Measurements from ENCODE around the gene BNC2. TPM values are rescaled to one million over a fixed set of nuclear protein-coding genes. Genes with fewer than 3 reads are reported as not detected.
"Not testable (repeated sequence)": the region's sequence is repeated elsewhere in the genome, so short reads cannot be mapped to it uniquely, and the experiment has no call there.

Gene BNC2
- total RNA-seq, 1 donor from 2014 or later = 25.8 TPM

DNA sequence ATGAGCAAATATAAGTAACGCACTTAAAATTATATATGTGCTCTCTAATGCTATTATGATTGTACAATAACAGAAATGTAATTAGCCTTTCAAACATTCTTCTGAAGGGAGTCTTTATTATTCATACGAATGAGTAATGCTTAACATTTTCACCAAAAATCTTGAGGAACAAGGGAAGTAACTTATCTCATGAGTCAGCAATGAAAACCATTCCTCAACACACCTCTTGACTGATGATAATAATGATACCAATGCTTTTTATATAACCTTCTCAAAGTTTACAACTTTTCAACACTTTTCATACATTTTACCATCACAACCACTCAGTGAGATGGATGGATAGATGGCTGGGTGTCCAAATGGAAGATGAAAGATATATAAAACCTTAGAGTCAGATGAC, 369.3 kb downstream of the BNC2 start:
- DNase-seq = no peak

DNA sequence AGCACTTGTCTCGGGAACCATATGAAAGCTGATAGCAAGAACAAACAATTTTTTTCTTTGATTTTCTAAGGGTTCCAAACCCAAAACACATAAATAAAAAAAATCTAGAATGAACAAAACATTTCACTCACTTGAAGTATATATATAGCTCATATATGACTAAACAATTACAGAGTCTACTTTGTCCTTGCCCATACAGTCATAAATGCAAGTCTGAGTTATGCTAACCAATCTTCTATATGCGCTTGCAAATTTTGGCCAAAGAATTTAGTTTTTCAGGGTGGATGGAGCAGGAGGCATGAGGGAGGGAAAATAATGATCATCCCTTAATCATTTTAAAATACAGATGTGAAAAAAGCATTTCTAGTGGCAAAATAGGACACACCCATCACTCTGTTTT, 370.1 kb downstream of the BNC2 start:
- no peak for DNase-seq

DNA sequence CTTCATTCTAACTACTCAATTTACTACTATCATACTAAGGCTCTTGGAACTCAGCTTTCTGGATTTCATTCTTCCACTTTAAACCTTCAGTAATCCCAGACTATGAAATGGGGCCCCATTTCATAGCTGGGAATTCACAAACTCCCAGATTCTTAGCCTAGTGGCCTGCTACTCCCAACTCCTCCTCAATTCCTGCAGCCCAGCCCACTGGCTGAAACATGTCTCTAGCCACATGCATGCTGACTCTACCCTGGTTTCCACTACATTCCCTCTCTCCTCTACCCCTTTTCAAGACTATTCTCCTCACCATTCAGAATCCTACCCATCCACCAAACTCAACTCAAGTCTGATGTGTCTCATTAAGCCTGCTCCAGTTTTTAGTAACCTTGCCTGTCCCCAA, 370.6 kb downstream of the BNC2 start:
- no peak for DNase-seq

DNA sequence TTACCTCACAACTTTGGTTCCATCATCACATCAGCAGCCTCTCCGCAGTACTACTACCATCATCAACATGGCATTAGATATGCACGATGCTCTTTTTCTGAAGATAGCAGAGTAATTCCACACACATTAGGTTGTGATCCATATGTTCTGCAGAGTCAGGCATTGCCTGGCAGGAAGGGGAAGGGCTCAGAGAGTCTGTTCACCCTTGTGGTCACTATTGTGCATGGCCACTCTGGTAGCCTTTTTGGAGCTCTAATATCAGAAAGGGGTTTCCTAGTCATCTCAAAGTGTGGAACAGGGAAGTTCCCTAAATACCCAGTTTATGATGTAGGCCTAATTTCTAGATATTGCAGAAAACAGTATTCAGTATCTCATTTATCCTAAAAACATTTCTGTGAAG, 373.6 kb downstream of the BNC2 start:
- no peak for DNase-seq

DNA sequence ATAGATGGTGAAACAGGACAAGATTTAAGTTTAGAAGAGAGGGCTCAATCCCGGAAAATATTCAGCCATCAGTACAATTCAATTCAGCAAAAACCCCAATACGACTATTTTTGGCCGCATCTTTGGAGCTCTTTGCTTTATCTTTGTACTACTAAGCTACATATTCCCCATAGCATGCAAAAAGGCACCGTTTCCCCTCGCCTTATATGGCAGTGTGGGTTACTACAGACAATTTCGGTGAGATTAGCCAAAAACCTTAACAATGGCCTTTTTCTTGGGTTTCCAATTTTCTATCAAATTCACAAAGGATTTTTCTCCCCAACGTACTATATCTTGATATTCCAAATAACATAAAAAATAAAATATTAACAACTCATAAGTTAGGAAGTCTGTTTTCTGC, 382.6 kb downstream of the BNC2 start:
- no peak for DNase-seq

DNA sequence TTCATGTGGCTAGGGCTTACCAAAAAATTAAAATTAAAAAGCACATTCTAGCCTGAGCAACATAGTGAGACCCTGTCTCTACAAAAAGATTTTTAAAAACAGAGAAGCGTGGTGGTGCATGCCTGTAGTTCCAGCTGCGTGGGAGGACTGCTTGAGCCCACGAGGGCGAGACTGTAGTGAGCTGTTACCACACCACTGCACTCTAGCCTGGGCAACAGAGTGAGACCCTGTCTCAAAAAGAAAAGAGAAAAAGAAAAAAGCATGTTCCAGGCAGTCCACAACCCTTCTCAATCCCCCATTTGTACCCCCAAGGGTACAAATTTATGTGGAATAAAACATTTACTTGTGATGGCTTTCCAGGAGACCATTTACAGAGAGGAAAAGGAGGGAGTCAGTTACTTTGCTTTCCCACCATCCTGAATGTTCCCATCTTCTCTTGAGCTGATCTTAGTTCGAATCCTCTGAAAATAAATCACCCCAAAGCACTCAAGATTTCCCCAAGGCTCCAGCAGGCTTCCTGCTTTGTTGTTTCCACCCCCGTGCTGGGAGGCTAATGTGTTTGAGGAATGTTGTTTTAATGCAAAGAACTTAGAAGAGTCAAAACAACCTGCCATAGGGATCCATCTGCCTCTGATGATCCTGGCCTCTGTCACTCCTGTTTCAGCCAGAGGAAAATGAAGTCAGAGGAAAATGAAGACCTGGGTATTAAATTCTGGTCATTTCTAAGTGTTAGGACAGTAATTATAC, 384.7 kb downstream of the BNC2 start:
- no peak for DNase-seq

DNA sequence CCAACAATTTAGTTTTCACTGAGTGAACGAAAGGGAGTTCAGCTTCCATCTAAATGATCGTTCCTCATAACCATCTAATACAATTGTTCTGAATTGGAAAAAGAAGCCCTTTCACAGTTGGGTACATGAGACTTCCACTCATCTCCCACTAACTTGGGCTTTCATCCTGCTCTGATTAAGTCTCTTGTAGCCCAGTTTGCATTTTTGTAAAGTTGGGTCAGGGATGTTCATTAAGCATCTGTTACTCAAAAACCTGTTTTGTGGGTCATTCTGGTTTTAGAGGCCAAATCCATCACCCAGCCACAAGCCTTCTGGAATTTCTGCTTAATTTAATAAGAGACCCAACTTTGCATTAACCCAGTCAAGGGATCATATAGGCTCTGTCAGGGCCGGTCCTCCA, 385.3 kb downstream of the BNC2 start:
- no peak for DNase-seq

DNA sequence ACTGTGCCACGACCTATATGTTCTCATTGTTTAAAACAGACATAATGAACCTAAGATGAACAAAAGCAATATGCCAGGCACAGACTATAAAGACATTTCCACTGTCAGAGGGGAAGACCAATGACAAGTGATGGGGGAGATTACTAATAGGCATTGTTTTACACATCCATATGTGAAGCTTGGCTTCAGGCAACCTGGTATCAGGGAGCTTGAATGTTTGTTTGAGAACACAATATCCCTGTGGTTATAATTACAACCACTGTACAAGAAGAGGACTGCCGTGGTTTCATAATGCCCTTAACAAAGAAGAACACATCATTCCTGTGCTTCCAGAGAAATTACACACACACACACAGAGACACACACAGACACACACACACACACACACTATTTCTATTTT, 385.7 kb downstream of the BNC2 start:
- DNase-seq = peak; percentile 21

DNA sequence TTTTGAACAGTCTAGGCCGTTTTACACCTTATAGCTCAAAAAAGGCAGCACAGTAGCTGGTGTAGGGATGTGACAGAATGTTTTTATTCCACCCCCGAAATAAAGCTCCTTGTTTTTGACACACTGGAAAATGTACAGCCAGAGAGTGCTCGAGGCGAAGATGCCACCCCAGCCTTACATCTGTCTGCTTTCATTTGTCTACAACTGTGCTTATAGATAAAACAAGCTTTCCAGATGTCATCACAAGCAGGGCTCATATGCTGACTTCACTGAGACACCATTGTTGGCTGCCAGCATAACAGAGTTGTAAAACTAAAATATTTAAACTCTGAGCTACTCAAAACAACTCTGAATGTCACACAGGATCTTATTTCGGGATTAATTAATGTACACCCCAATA, 386.3 kb downstream of the BNC2 start:
- DNase-seq = peak; percentile 59

DNA sequence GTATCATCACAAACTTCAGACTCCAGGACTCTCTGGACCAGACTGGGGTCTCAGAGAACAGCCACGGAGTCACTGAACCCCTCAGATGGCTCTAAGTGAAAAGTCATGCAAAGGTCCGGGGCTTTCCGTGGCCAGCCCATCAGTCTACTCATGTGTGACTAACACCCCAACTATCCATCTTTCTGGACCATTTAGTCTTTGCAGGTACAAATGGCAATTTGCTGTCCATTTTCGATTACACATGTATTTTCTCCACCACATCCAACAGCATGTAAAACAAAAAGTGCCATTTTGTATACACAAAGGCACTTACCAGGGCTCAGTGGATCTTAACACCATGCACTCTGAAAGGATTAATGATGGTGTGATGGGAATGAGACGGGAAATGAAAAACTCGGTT, 387.7 kb downstream of the BNC2 start:
- no peak for DNase-seq

DNA sequence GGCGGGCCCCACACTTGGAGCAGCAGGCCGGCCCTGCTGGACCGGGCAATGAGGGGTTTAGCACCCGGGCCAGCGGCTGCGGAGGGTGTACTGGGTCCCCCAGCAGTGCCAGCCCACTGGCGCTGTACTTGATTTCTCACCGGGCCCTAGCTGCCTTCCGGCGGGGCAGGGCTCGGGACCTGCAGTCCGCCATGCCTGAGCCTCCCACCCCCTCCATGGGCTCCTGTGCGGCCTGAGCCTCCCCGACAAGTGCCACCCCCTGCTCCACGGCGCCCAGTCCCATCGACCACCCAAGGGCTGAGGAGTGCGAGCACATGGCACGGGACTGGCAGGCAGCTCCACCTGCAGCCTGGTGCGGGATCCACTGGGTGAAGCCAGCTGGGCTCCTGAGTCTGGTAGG, 389.9 kb downstream of the BNC2 start:
- DNase-seq = not testable (repeated sequence)

DNA sequence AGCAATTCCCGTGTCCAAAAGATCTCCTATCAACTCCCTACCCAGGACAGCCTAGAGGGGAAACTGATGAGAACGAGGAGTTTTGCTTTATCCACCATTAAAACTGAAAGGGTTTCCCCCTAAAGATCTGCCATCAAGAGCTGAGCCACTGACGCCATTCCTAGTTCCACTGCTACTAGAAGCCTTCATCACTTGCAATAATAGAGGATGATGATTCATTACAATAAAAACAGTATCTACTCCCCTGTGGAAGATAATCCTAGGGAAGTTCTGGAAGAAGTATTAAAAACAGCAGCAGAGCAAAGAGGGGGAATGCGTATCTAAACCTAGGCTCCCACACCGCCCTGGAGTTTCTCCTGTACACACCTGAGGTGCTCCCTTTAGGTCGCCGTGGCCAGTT, 394.5 kb downstream of the BNC2 start:
- DNase-seq = no peak

DNA sequence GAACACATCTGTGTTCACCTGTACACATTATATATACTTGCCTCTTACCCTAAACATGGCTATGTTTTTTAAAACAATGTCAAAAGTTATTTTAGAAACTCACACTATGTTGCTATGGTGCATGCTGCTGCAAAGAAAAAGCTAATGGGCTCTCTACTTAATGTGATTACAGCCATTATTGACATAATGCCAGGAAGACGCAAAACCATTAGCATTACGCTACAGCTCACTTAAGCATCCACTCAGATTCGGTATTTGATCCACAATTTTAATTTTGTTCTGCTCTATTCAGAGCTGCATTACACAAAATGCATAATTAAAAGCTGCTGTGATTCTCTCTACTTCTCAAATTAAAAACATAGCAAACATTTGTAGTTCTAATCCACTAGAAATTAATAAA, 395.2 kb downstream of the BNC2 start:
- DNase-seq = no peak

DNA sequence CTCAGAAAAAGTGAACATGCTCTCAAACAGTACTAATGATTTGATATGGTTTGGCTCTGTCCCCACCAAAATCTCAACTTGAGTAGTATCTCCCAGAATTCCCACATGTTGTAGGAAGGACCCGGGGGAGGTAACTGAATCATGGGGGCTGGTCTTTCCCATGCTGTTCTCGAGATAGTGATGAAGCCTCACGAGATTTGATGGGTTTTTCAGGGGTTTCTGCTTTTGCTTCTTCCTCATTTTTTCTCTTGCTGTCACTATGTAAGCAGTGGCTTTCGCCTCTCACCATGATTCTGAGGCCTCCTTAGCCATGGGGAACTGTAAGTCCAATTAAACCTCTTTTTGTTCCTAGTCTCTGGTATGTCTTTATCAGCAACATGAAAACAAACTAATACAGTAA, 401.3 kb downstream of the BNC2 start:
- DNase-seq = no peak

DNA sequence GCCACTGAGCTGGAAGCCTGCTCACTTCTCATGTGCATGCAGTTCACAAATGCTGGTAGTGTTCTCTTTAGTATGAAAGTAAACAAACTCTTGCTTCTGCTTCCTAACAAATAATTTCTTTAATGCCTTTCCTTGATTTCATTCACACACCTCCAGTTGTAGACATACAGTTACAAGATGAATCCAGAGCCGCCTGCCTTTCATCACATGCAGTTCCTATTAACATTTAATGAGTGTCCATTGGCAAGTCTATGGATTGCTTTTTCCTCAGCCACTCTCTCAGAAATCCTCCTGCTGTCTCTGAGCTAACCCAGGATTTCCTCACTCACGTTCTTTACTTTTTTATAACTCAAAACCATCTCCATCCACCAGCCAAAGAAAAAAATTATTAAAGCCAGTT, 408.6 kb downstream of the BNC2 start:
- DNase-seq = no peak

DNA sequence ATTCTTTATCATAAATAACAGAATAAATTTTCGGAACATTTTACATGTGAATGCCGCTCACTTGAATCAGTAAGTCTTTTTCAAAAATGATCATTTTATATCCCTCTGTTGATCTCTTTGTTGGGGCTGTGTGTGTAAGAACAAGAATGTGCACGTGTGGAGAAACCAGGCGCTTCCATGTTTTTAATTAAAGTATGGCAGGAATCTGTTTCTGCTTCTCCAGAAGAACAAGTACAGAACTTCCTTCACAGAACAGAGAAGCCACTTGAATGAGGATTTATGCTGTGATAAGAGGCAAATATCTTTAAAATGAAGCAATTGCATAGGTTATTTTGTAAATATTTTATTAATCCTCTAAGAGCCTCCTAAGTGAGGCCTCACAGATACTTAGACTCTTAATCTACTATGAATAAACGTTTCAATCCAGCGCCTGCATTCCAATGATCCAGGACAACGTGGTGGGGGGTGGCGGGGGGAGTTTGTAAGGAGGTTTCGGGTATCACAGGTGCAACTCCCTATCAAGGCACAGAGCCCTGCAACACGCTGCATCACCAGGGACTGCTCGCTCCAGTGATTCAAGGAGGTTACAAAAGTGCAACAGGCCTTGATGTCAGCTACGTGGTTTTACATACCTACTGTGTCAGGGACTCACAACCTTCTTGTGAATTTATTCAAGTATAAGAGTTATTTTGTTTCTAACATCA, 409.2 kb downstream of the BNC2 start:
- DNase-seq = peak; percentile 35

DNA sequence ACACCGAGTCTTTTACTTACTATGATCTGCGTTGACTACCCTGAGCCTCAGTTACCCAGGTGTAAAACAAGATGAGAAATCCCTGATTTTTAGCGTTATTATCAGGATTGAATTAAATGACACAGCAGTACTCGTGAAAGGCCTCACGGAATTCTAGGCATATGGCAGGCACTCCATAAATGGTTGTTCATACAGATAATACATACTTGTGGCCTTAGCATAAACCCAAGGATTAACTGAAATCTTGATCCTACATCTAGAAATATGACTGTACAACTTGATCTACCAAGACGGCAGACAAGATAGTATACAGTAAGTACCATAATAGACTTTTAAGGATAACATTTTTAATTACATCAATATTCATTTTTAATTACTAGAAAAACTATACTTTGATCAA, 409.8 kb downstream of the BNC2 start:
- no peak for DNase-seq

DNA sequence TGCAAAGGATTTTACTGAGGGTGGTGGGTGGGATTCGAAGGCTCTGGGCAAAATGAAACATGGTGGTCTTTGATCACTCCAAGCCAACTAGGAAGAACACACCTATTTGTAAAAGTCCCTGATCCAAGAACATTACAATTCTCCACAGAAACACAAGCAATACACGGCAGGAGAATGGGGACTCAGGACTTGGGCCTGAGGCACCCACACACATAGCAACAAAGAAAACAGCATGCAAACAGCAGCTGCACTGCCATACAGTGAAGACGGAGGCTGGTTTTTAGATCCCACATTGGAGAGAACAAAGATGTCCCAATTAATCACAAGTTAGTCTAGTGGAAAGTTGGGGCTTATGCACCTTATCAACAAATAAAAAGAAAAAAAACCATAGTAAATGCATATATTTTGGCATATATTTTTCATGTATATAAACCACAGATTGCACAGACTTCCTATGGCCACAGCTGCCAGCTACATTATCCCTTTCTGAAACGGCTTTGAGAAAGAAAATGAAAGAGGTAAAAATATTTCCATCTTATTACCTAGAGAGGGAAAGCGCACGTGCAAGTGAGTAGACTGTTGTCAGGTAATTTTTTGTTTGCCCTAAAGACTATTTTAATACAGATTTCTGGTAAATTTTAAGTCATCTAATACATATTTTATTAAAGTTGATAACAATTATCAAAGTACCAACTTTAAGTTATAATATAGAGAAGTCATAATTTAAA, 410.9 kb downstream of the BNC2 start:
- DNase-seq = peak; percentile 67

DNA sequence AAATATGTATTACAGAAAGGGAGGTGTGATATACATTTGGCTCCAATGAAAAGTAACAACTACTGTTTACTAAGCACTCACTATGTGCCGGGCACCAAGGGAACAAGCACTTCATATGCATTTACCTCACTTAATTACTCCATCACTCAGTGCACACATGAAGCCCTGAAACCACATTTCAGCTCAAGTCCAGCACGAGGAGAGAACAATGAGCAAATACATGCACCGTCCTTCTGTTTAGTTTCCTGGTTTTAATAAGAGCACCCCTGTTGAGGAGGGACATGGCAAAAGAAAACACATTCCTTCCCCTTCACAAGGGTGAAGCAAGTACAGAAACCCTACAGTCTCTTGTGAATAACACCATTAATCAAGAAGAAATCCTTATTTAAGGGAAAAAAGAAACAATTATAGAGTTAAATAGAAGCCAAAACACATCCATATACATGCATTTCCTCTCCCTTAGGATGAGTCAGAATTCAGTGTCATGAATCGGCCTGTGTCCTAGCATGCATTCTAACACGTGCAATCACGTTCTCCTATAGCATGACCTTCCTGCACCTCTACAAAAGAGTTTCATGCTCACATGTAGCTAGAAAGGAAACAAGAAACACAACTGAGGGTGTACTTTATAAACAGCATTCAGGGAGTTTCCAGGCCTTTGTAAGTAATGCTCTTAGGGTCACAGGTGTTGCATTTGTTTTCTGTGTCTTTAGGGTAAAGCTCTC, 411.6 kb downstream of the BNC2 start:
- DNase-seq = peak; percentile 41

DNA sequence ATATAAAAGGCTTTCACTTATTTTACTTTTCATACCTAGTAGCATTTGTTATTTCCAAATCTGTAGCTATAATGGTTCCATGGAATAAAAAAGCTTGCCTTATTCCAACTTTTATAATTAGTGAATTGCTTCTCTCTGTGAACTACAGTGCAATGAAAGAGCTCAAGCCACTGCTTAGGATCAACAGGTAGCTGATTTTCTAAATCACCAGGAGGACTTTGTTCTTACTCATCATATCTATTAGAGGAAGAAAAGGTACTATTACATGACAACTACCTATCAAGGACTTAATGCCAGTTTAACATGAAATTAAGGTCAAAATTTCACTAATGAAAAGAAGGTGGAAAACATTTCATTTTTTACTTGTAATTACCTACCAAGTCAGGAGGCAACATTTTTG, 414.6 kb downstream of the BNC2 start:
- DNase-seq = no peak

DNA sequence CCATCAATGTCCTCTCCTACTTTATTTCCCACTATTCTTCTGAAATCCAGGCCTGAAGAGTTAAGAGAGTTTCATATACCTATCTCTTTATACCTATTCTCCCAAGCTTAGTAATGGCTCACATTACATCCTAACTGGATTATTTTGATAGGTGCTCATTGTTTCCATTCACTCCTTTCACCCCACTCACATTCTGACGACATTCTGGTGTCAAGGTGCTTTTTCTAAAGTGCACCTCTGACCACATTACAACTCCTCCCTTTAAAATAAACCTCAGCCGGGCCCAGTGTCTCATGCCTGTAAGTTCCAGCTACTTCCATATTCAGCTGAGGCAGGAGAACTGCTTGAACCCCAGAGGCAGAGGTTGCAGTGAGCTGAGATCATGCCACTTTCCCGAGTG, 417.1 kb downstream of the BNC2 start:
- no peak for DNase-seq

DNA sequence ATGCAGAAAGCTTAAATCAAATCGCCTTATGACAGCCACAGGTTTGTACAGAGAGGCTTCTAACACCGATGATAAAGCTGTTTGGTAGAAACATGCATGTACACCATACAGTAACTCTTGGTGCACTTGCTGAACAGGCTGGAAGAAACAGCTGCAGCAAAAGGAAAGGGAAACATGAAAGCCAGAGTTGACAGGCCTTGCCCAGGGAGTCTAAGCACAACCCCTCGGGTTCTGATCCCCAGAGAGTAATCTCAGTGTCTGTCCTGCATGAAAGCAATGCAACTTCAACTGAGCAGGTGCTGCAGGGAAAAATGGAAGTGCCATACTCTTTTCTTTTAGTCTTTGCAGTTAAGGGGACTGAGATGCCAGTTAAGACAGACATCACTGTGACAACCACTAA, 419.9 kb downstream of the BNC2 start:
- DNase-seq = no peak

DNA sequence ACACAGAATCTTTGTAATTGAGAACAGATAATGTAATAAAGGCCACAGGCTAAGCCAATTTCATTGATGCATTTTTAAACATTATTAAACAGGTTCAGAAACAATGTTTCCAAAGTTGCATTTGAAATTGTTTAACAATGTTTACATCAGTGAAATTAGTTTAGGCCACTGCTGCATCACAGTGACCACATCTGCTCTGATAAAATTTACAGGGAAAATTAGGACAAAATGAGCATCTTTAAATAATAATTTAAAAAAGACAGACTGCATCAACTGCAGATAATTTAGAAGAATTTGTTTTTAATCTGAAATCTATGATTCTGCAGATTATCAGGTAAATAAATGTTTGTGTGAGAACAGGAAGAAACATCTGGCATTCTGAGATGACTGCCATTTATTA, 420.4 kb downstream of the BNC2 start:
- DNase-seq = no peak
